Fibroblast of lung (primary cell): ENCODE results near the gene CCL16. TPM values are rescaled to one million over a fixed set of nuclear protein-coding genes. Genes with fewer than 3 reads are reported as not detected.

ENCODE experiments used
- DNase-seq, 2 donors: peaks; one replicate each; pipeline versions ENCODE4 v3.0.0 to v3.0.0-alpha.2; 2010; ENCODE audit warnings: low read depth in 2 of 2
- H2AFZ ChIP-seq: 2 replicates; pipeline ENCODE4 v1.5.1; 2012; ENCODE audit warnings: low read length, control low read depth, inconsistent platforms
- H3K27ac ChIP-seq: 2 replicates; pipeline ENCODE4 v1.5.1; 2011; ENCODE audit warnings: low read length, control low read depth; ENCODE audit not compliant: insufficient read depth
- H3K27me3 ChIP-seq: 2 replicates; pipeline ENCODE4 v1.5.1; 2011; ENCODE audit warnings: mild to moderate bottlenecking, low read length; ENCODE audit not compliant: control insufficient read depth, insufficient read depth
- H3K36me3 ChIP-seq: 2 replicates; pipeline ENCODE4 v1.5.1; 2011; ENCODE audit warnings: low read length; ENCODE audit not compliant: control insufficient read depth, insufficient read depth
- H3K4me1 ChIP-seq: 2 replicates; pipeline ENCODE4 v1.5.1; 2011; ENCODE audit warnings: low read length; ENCODE audit not compliant: control insufficient read depth, insufficient read depth; ENCODE audit errors: extremely low read depth
- H3K4me2 ChIP-seq: 2 replicates; pipeline ENCODE4 v1.5.1; 2011; ENCODE audit warnings: low read length, control low read depth; ENCODE audit not compliant: insufficient read depth; ENCODE audit errors: extremely low read depth
- H3K4me3 ChIP-seq, 4 experiments: fragments of 200-600 bp in 1 of 4; sonication (generic) in 1 of 4; replicated peaks in 1 of 4; 2 replicates each; pipeline ENCODE4 v1.5.1; 2011 to 2016; ENCODE audit warnings: low read length in 4 of 4, low read depth in 3 of 4, mild to moderate bottlenecking in 3 of 4, control low read depth in 2 of 4, inconsistent platforms in 1 of 4, mixed read lengths in 1 of 4; ENCODE audit not compliant: insufficient read depth in 1 of 4; ENCODE audit errors: control extremely low read depth in 1 of 4
- H3K79me2 ChIP-seq: 2 replicates; pipeline ENCODE4 v1.5.1; 2012; ENCODE audit warnings: mild to moderate bottlenecking, low read length, inconsistent platforms; ENCODE audit not compliant: control insufficient read depth, insufficient read depth
- H3K9ac ChIP-seq: 2 replicates; pipeline ENCODE4 v1.5.1; 2011; ENCODE audit warnings: mild to moderate bottlenecking, low read length, control low read depth; ENCODE audit not compliant: insufficient read depth
- H3K9me3 ChIP-seq: 2 replicates; pipeline ENCODE4 v1.5.1; 2012; ENCODE audit warnings: low read depth, low read length; ENCODE audit not compliant: control insufficient read depth, insufficient read depth
- H4K20me1 ChIP-seq: 2 replicates; pipeline ENCODE4 v1.5.1; 2011; ENCODE audit warnings: low read length; ENCODE audit not compliant: control insufficient read depth, insufficient read depth; ENCODE audit errors: extremely low read depth
- EZH2 ChIP-seq: IDR thresholded peaks from 2 replicates; pipeline ENCODE4 v1.5.1; 2012; ENCODE audit warnings: low read length, control low read depth, mild to moderate bottlenecking; ENCODE audit errors: missing control alignments
- polyA plus RNA-seq, 2 donors: library from polyadenylated mRNA; depleted of rRNA in 1 of 2; stranded (reverse) in 1 of 2; unstranded in 1 of 2; fragments of >200 nt; gene quantifications; 2 replicates each; pipeline ENCODE4 v1.2.1, GENCODE V29; 2011 to 2012; ENCODE audit warnings: missing spikeins in 1 of 2
- total RNA-seq: library from RNA; depleted of rRNA; stranded (reverse); fragments of >200 nt; gene quantifications from 2 replicates; pipeline ENCODE4 v1.2.1, GENCODE V29; 2014
- TF ChIP-seq, protein P1 (sequence below), 2 donors: IDR thresholded peaks in 1 of 2; conservative IDR thresholded peaks in 1 of 2; 1 replicate in 1 of 2; 2 replicates in 1 of 2; pipeline ENCODE4 v1.5.1; 2011 to 2012; ENCODE audit warnings: low read length in 2 of 2, control low read depth in 1 of 2, inconsistent platforms in 1 of 2, low read depth in 1 of 2, mild to moderate bottlenecking in 1 of 2

CCL16 gene
- total and polyA plus RNA-seq, 2 donors (not counting 1 experiment from before 2014, with no cell fraction given): not detected

- no peaks in the 10 kb centered on the region for H4K20me1 ChIP-seq
- no peak overlapping the region for H3K9ac ChIP-seq
- no peak for DNase-seq
- H3K4me2 ChIP-seq: no peak overlapping the region
- H3K36me3 ChIP-seq: no peaks in the 10 kb centered on the region
- TF ChIP-seq EZH2: no peak
- TF ChIP-seq, protein P1, sequence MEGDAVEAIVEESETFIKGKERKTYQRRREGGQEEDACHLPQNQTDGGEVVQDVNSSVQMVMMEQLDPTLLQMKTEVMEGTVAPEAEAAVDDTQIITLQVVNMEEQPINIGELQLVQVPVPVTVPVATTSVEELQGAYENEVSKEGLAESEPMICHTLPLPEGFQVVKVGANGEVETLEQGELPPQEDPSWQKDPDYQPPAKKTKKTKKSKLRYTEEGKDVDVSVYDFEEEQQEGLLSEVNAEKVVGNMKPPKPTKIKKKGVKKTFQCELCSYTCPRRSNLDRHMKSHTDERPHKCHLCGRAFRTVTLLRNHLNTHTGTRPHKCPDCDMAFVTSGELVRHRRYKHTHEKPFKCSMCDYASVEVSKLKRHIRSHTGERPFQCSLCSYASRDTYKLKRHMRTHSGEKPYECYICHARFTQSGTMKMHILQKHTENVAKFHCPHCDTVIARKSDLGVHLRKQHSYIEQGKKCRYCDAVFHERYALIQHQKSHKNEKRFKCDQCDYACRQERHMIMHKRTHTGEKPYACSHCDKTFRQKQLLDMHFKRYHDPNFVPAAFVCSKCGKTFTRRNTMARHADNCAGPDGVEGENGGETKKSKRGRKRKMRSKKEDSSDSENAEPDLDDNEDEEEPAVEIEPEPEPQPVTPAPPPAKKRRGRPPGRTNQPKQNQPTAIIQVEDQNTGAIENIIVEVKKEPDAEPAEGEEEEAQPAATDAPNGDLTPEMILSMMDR (conservative IDR thresholded peaks at IDR 0.05 in 1 of 2, IDR thresholded peaks at IDR 0.05 in 1 of 2; ENCODE audit: low read depth in 1 of 2, low read length in 2 of 2): no peak
- no peaks in the 10 kb centered on the region for H3K79me2 ChIP-seq
- no peak overlapping the region for H2AFZ ChIP-seq
- no peaks in the 10 kb centered on the region for H3K9me3 ChIP-seq
- no peak overlapping the region for H3K4me3 ChIP-seq
- no peaks in the 10 kb centered on the region for H3K4me1 ChIP-seq
- H3K27me3 ChIP-seq: no peaks in the 10 kb centered on the region
- H3K27ac ChIP-seq: no peak overlapping the region
Measured at GRCh38 chr17:36002631-36003030, 21.3 kb upstream of the CCL16 start.

DNA sequence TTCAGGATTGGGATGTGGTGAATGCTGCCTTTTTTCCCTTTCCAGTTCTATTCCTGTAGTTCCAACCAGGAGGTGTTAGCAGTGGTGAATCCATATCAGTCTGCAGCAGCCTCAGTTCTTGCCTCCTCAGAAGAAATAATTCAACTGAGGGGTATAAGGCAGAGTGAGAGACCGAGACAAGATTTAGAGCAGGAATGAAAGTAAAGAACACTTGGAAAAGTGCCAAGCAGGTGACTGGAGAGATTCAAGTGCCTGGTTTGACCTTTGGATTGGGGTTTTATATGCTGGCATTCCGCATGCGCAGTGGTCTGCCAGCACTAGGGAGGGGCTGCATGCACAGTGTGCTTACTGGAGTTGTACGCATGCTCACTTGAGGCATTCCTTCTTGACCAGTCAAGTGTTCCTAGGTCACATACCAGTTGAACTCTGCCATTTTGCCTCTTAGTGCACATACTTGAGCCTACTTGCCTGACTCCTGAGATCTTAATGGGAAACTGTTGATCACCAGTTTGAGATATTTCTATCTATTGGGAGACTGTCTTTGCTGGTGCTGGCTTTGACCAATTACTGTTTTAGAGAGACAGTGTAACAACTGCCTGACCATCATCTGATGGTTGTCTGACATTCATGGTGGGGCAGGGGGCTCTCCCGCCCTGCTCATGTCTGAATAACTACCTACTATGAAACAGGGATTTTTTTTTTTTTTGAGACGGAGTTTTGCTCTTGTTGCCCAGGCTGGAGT lies 20.7 kb upstream of the CCL16 start:
- no peak for DNase-seq
- Histone ChIP-seq H3K4me2 (no peak overlapping the region), H3K36me3 (no peaks in the 10 kb centered on the region), H3K4me3 (no peak overlapping the region), H3K4me1 (no peaks in the 10 kb centered on the region), H4K20me1 (no peaks in the 10 kb centered on the region), H2AFZ (no peak overlapping the region), H3K27me3 (no peaks in the 10 kb centered on the region), H3K79me2 (no peaks in the 10 kb centered on the region), H3K9ac (no peak overlapping the region), H3K27ac (no peak overlapping the region), H3K9me3 (no peaks in the 10 kb centered on the region)
- no peak for TF ChIP-seq EZH2
- TF ChIP-seq, protein P1 (conservative IDR thresholded peaks at IDR 0.05 in 1 of 2, IDR thresholded peaks at IDR 0.05 in 1 of 2; ENCODE audit: low read depth in 1 of 2, low read length in 2 of 2): no peak

DNA sequence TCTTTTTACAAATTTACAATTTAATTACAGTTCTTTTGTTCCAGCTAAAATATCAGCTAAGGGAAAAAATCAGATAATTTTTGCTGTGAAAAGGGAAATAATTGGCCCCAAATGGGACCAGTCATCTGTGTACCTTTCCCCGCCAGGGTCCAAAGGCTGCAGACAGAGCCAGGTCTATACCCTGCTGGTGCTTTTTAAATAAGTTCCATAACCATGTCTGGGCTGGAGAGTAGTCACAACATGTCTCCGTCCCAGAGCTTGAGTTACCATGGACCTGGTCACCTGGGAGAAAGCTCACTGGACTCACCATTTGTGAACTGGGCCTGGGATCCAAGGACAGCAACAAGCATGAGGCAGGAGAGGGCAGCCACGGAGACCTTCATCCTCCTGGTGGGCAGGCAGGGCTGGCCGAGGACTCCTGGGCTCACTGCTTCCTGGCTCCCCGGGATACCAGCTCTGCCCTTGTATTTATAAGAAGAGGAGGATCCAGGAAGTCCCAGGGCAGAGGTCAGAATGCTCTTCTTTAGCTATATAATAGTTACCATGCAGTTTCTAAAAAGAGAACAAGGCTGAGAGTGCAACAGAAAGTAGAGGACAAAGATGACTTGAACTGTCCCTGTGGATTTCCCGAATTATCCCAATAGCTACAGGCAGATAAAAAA lies 19.9 kb upstream of the CCL16 start, which contains the start of gene CCL15:
Gene CCL15 (minus strand): TSS at position 444 of the 662 bp plus-strand sequence. CDS start 61 bp downstream, at position 383.
- no peaks in the 10 kb centered on the region for H3K79me2 ChIP-seq
- H3K4me2 ChIP-seq: no peak within 1 kb of the TSS
- H3K9ac ChIP-seq: no peak within 1 kb of the TSS
- H3K4me1 ChIP-seq: no peaks in the 10 kb centered on the region
- no peak within 1 kb of the TSS for H2AFZ ChIP-seq
- no peaks in the 10 kb centered on the region for H4K20me1 ChIP-seq
- no peak within 1 kb of the TSS for H3K4me3 ChIP-seq
- TF ChIP-seq, protein P1 (conservative IDR thresholded peaks at IDR 0.05 in 1 of 2, IDR thresholded peaks at IDR 0.05 in 1 of 2; ENCODE audit: low read depth in 1 of 2, low read length in 2 of 2): no peak
- TF ChIP-seq EZH2: no peak
- no peak for DNase-seq
- H3K36me3 ChIP-seq: no peaks in the 10 kb centered on the region
- H3K9me3 ChIP-seq: no peaks in the 10 kb centered on the region
- H3K27ac ChIP-seq: no peak within 1 kb of the TSS
- H3K27me3 ChIP-seq: no peaks in the 10 kb centered on the region
